Right hindlimb (tissue), 1 donor: ENCODE measurements around the gene UGT2B11.
"Not testable (repeated sequence)": the region's sequence is repeated elsewhere in the genome, so short reads cannot be mapped to it uniquely, and the experiment has no call there.

Experiments
- DNase-seq: peaks from one replicate; pipeline ENCODE4 v3.0.0-alpha.2; 2018

Gene UGT2B11

GRCh38 chr4:69169171-69169570 lies 45.4 kb downstream of the UGT2B11 start:
- not testable (repeated sequence) for DNase-seq

DNA sequence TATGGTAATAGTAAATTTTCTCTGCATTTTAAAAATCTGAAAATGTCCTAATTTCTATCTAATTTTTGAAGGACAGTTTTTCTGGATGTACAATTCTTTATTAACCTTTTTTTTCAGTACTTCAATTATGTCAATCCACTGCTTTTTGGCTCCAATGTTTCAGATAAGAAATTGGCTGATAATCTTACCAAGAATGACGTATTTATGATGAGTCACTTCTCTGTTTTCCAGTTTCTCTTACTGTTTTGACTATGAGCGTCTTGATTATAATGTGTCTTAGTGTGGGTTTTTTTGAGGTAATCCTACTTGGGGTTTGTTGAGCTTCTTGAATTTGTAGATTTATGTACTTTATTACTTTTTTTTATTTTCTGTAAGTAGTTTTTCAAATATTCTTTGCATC lies 47.2 kb downstream of the UGT2B11 start:
- no peak for DNase-seq

GRCh38 chr4:69166376-69166775 lies 48.2 kb downstream of the UGT2B11 start:
- not testable (repeated sequence) for DNase-seq

- not testable (repeated sequence) for DNase-seq
Observed at GRCh38 chr4:69165707-69166106, 48.8 kb downstream of the UGT2B11 start.

DNA sequence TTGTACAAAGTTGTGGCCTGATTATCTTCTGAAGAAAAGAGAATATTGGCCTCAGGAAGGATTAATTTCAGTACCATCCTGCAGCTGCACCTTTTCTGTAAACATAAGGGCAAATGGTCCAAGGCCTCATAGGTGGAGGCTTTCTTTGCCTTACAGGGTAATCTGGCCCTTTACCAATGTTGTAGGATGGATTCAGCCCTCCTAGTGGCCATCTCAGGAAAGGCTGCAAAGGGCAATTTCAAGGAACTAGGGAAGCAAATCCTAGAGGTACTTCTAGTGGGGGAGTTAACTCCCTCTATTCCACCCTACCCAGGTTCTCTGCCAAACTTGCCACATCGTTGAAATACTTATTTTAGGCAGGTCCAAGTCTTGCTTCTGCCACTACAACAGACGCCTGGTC lies 57.6 kb downstream of the UGT2B11 start:
- DNase-seq, result no peak

DNA sequence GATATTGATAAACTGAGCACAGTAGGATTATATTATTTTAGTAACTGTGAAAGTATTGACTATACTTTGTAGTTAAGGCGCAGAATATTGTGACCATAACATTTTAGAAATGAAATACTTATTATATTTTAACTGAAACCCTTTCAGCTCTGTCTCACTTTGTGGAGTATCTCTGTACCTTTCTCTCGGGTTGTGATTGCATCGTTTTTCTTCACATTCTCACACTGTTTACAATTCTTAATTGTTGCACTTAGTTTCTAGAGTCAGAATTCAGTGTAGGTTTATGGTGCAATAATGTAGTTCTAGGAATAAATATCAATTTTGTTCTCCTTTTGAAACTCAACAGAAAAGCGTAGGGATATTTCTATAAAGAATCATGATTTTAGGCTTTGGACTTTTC lies 60.5 kb downstream of the UGT2B11 start:
- no peak for DNase-seq
